Endothelial cell of umbilical vein (primary cell): Measurements from ENCODE around the gene SEC62.

ENCODE experiments used
- JUN ChIP-seq: IDR thresholded peaks from 2 replicates; pipeline ENCODE4 v1.6.1; 2011; ENCODE audit warnings: borderline replicate concordance, low read depth; ENCODE audit not compliant: insufficient read length, insufficient read depth
- TF ChIP-seq, protein P1 (sequence below), 2 donors: IDR thresholded peaks; 1 replicate in 1 of 2; 2 replicates in 1 of 2; pipeline ENCODE4 v1.5.1; 2011; ENCODE audit warnings: low read length in 2 of 2, mild to moderate bottlenecking in 2 of 2, moderate library complexity in 2 of 2, control low read depth in 1 of 2, inconsistent platforms in 1 of 2, low read depth in 1 of 2; ENCODE audit not compliant: insufficient read depth in 1 of 2; ENCODE audit errors: extremely low read depth in 1 of 2

DNA sequence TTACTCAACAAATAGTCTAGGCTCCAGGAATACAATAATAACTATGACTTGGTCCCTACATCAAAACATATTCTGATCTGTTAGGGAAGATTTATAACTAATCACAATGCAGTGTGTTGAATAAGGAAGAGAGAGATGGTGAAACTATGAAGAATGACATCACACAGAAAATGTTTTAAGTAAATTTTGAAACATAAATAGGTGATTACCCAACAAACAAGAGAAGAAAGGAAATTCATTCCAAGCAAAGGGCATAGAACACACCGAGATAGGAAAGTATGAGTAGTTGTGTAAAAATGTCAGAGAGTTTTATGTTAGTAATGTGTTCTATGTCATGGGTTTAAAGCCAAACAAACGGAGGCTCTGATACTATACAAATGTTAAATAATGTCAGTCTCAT is 13.4 kb downstream of the SEC62 start:
- TF ChIP-seq, protein P1, sequence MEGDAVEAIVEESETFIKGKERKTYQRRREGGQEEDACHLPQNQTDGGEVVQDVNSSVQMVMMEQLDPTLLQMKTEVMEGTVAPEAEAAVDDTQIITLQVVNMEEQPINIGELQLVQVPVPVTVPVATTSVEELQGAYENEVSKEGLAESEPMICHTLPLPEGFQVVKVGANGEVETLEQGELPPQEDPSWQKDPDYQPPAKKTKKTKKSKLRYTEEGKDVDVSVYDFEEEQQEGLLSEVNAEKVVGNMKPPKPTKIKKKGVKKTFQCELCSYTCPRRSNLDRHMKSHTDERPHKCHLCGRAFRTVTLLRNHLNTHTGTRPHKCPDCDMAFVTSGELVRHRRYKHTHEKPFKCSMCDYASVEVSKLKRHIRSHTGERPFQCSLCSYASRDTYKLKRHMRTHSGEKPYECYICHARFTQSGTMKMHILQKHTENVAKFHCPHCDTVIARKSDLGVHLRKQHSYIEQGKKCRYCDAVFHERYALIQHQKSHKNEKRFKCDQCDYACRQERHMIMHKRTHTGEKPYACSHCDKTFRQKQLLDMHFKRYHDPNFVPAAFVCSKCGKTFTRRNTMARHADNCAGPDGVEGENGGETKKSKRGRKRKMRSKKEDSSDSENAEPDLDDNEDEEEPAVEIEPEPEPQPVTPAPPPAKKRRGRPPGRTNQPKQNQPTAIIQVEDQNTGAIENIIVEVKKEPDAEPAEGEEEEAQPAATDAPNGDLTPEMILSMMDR (IDR thresholded peaks at IDR 0.05; ENCODE audit: extremely low read depth in 1 of 2, insufficient read depth in 1 of 2, low read depth in 1 of 2, low read length in 2 of 2), result no peak
- TF ChIP-seq JUN, result no peak
